Fibroblast of lung (primary cell): ENCODE results near the gene TBC1D5. TPM values are rescaled to one million over a fixed set of nuclear protein-coding genes. Genes with fewer than 3 reads are reported as not detected.

Source experiments
- DNase-seq, 2 donors: peaks; one replicate each; pipeline versions ENCODE4 v3.0.0 to v3.0.0-alpha.2; 2010; ENCODE audit warnings: low read depth in 2 of 2
- H2AFZ ChIP-seq: 2 replicates; pipeline ENCODE4 v1.5.1; 2012; ENCODE audit warnings: low read length, control low read depth, inconsistent platforms
- H3K27ac ChIP-seq: 2 replicates; pipeline ENCODE4 v1.5.1; 2011; ENCODE audit warnings: low read length, control low read depth; ENCODE audit not compliant: insufficient read depth
- H3K27me3 ChIP-seq: 2 replicates; pipeline ENCODE4 v1.5.1; 2011; ENCODE audit warnings: mild to moderate bottlenecking, low read length; ENCODE audit not compliant: control insufficient read depth, insufficient read depth
- H3K36me3 ChIP-seq: 2 replicates; pipeline ENCODE4 v1.5.1; 2011; ENCODE audit warnings: low read length; ENCODE audit not compliant: control insufficient read depth, insufficient read depth
- H3K4me1 ChIP-seq: 2 replicates; pipeline ENCODE4 v1.5.1; 2011; ENCODE audit warnings: low read length; ENCODE audit not compliant: control insufficient read depth, insufficient read depth; ENCODE audit errors: extremely low read depth
- H3K4me2 ChIP-seq: 2 replicates; pipeline ENCODE4 v1.5.1; 2011; ENCODE audit warnings: low read length, control low read depth; ENCODE audit not compliant: insufficient read depth; ENCODE audit errors: extremely low read depth
- H3K4me3 ChIP-seq, 4 experiments: fragments of 200-600 bp in 1 of 4; sonication (generic) in 1 of 4; replicated peaks in 1 of 4; 2 replicates each; pipeline ENCODE4 v1.5.1; 2011 to 2016; ENCODE audit warnings: low read length in 4 of 4, low read depth in 3 of 4, mild to moderate bottlenecking in 3 of 4, control low read depth in 2 of 4, inconsistent platforms in 1 of 4, mixed read lengths in 1 of 4; ENCODE audit not compliant: insufficient read depth in 1 of 4; ENCODE audit errors: control extremely low read depth in 1 of 4
- H3K79me2 ChIP-seq: 2 replicates; pipeline ENCODE4 v1.5.1; 2012; ENCODE audit warnings: mild to moderate bottlenecking, low read length, inconsistent platforms; ENCODE audit not compliant: control insufficient read depth, insufficient read depth
- H3K9ac ChIP-seq: 2 replicates; pipeline ENCODE4 v1.5.1; 2011; ENCODE audit warnings: mild to moderate bottlenecking, low read length, control low read depth; ENCODE audit not compliant: insufficient read depth
- H3K9me3 ChIP-seq: 2 replicates; pipeline ENCODE4 v1.5.1; 2012; ENCODE audit warnings: low read depth, low read length; ENCODE audit not compliant: control insufficient read depth, insufficient read depth
- H4K20me1 ChIP-seq: 2 replicates; pipeline ENCODE4 v1.5.1; 2011; ENCODE audit warnings: low read length; ENCODE audit not compliant: control insufficient read depth, insufficient read depth; ENCODE audit errors: extremely low read depth
- CTCF ChIP-seq, 2 donors: IDR thresholded peaks in 1 of 2; conservative IDR thresholded peaks in 1 of 2; 1 replicate in 1 of 2; 2 replicates in 1 of 2; pipeline ENCODE4 v1.5.1; 2011 to 2012; ENCODE audit warnings: low read length in 2 of 2, control low read depth in 1 of 2, inconsistent platforms in 1 of 2, low read depth in 1 of 2, mild to moderate bottlenecking in 1 of 2
- EZH2 ChIP-seq: IDR thresholded peaks from 2 replicates; pipeline ENCODE4 v1.5.1; 2012; ENCODE audit warnings: low read length, control low read depth, mild to moderate bottlenecking; ENCODE audit errors: missing control alignments
- polyA plus RNA-seq, 2 donors: library from polyadenylated mRNA; depleted of rRNA in 1 of 2; stranded (reverse) in 1 of 2; unstranded in 1 of 2; fragments of >200 nt; gene quantifications; 2 replicates each; pipeline ENCODE4 v1.2.1, GENCODE V29; 2011 to 2012; ENCODE audit warnings: missing spikeins in 1 of 2
- total RNA-seq: library from RNA; depleted of rRNA; stranded (reverse); fragments of >200 nt; gene quantifications from 2 replicates; pipeline ENCODE4 v1.2.1, GENCODE V29; 2014

TBC1D5 gene
- total and polyA plus RNA-seq, 2 donors (not counting 1 experiment from before 2014, with no cell fraction given), result 43.6 to 129 TPM

GRCh38 chr3:17219593-17219992 is 522.8 kb downstream of the TBC1D5 start:
- H3K27ac ChIP-seq, result no peak overlapping the region
- H3K9ac ChIP-seq, result no peak overlapping the region
- no peaks in the 10 kb centered on the region for H3K36me3 ChIP-seq
- H2AFZ ChIP-seq, result no peak overlapping the region
- no peak for TF ChIP-seq EZH2
- TF ChIP-seq CTCF (conservative IDR thresholded peaks at IDR 0.05 in 1 of 2, IDR thresholded peaks at IDR 0.05 in 1 of 2; ENCODE audit: low read depth in 1 of 2, low read length in 2 of 2), result no peak
- no peak overlapping the region for H3K4me3 ChIP-seq
- DNase-seq, result no peak
- no peak overlapping the region for H3K4me2 ChIP-seq
- no peaks in the 10 kb centered on the region for H3K4me1 ChIP-seq
- H4K20me1 ChIP-seq, result no peaks in the 10 kb centered on the region
- no peaks in the 10 kb centered on the region for H3K27me3 ChIP-seq
- H3K9me3 ChIP-seq, result no peaks in the 10 kb centered on the region
- H3K79me2 ChIP-seq, result no peaks in the 10 kb centered on the region

- H3K9ac ChIP-seq, result no peak overlapping the region
- H3K79me2 ChIP-seq, result no peaks in the 10 kb centered on the region
- H3K4me3 ChIP-seq, result no peak overlapping the region
- H3K36me3 ChIP-seq, result no peaks in the 10 kb centered on the region
- H4K20me1 ChIP-seq, result no peaks in the 10 kb centered on the region
- no peak for DNase-seq
- no peaks in the 10 kb centered on the region for H3K9me3 ChIP-seq
- no peak for TF ChIP-seq CTCF (conservative IDR thresholded peaks at IDR 0.05 in 1 of 2, IDR thresholded peaks at IDR 0.05 in 1 of 2; ENCODE audit: low read depth in 1 of 2, low read length in 2 of 2)
- no peak for TF ChIP-seq EZH2
- H3K4me2 ChIP-seq, result no peak overlapping the region
- H2AFZ ChIP-seq, result no peak overlapping the region
- H3K27ac ChIP-seq, result no peak overlapping the region
- no peaks in the 10 kb centered on the region for H3K4me1 ChIP-seq
- no peaks in the 10 kb centered on the region for H3K27me3 ChIP-seq
These were observed 523.8 kb downstream of the TBC1D5 start for GRCh38 chr3:17218587-17218986.

GRCh38 chr3:17217588-17217987 is 524.8 kb downstream of the TBC1D5 start:
- Histone ChIP-seq H3K27me3 (no peaks in the 10 kb centered on the region), H3K36me3 (no peaks in the 10 kb centered on the region), H3K9ac (no peak overlapping the region), H3K4me1 (no peaks in the 10 kb centered on the region), H3K27ac (no peak overlapping the region), H3K79me2 (no peaks in the 10 kb centered on the region), H4K20me1 (no peaks in the 10 kb centered on the region), H2AFZ (no peak overlapping the region), H3K9me3 (no peaks in the 10 kb centered on the region), H3K4me3 (no peak overlapping the region), H3K4me2 (no peak overlapping the region)
- no peak for TF ChIP-seq EZH2
- TF ChIP-seq CTCF (conservative IDR thresholded peaks at IDR 0.05 in 1 of 2, IDR thresholded peaks at IDR 0.05 in 1 of 2; ENCODE audit: low read depth in 1 of 2, low read length in 2 of 2), result no peak
- DNase-seq, result no peak
